GM19455 (cell line): Measurements from ENCODE around the gene KCNH1.

Experiments
- ATAC-seq: cut with Tn5 transposase; IDR thresholded peaks from one replicate; pipeline ENCODE4 v1.9.1; 2021; ENCODE audit not compliant: unreplicated experiment

The KCNH1 gene

GRCh38 chr1:210932104-210932503, 201.8 kb downstream of the KCNH1 start:
- ATAC-seq, result no peak

- ATAC-seq, result no peak
Measured at GRCh38 chr1:210922666-210923065, 211.3 kb downstream of the KCNH1 start.

GRCh38 chr1:210920716-210921694, 212.9 kb downstream of the KCNH1 start:
- no peak for ATAC-seq

GRCh38 chr1:210920258-210920657, 213.7 kb downstream of the KCNH1 start:
- ATAC-seq, result no peak

- ATAC-seq, result no peak
Measured at GRCh38 chr1:210918893-210919292, 215.1 kb downstream of the KCNH1 start.

- no peak for ATAC-seq
Measured at GRCh38 chr1:210917560-210918169, 216.3 kb downstream of the KCNH1 start.

GRCh38 chr1:210916548-210916947, 217.4 kb downstream of the KCNH1 start:
- no peak for ATAC-seq

- no peak for ATAC-seq
Measured at GRCh38 chr1:210915890-210916507, 217.9 kb downstream of the KCNH1 start.

- no peak for ATAC-seq
Measured at GRCh38 chr1:210912752-210913151, 221.2 kb downstream of the KCNH1 start.

GRCh38 chr1:210910020-210910575, 223.8 kb downstream of the KCNH1 start:
- ATAC-seq, result no peak

GRCh38 chr1:210908791-210909190, 225.2 kb downstream of the KCNH1 start:
- ATAC-seq, result no peak

- no peak for ATAC-seq
Measured at GRCh38 chr1:210908257-210908656, 225.7 kb downstream of the KCNH1 start.

- ATAC-seq, result no peak
Measured at GRCh38 chr1:210907251-210907805, 226.6 kb downstream of the KCNH1 start.

GRCh38 chr1:210905944-210906453, 227.9 kb downstream of the KCNH1 start:
- no peak for ATAC-seq

GRCh38 chr1:210905365-210905904, 228.5 kb downstream of the KCNH1 start:
- no peak for ATAC-seq

- no peak for ATAC-seq
Measured at GRCh38 chr1:210901981-210902770, 231.8 kb downstream of the KCNH1 start.

GRCh38 chr1:210900820-210901219, 233.1 kb downstream of the KCNH1 start:
- ATAC-seq, result no peak

GRCh38 chr1:210900079-210900478, 233.9 kb downstream of the KCNH1 start:
- no peak for ATAC-seq

GRCh38 chr1:210899676-210900075, 234.3 kb downstream of the KCNH1 start:
- ATAC-seq, result no peak

- no peak for ATAC-seq
Measured at GRCh38 chr1:210898473-210898872, 235.5 kb downstream of the KCNH1 start.
